Spleen (tissue), 7 donors: ENCODE results near the gene ZC3H12D.
A peak's percentile ranks its signal among the peaks of the same experiment; 100 is the strongest.

Experiments used
- CTCF ChIP-seq, 11 experiments: fragments of 200-600 bp in 7 of 11; fragments of 450-650 bp in 4 of 11; sonication (generic) in 4 of 11; IDR thresholded peaks in 8 of 11; conservative IDR thresholded peaks in 3 of 11; 1 replicate in 7 of 11; 2 replicates in 4 of 11; pipeline versions ENCODE4 v1.4.0 to v1.8.0; 2016 to 2021; ENCODE audit warnings: antibody characterized with exemption in 11 of 11, inconsistent platforms in 4 of 11, mild to moderate bottlenecking in 1 of 11
- POLR2AphosphoS5 ChIP-seq, 3 donors: sonication (generic); formaldehyde crosslinking; IDR thresholded peaks; one replicate each; pipeline ENCODE4 v1.5.1; 2017; ENCODE audit warnings: antibody characterized with exemption in 3 of 3
- donor health status: DM: no; HTN: no; CAD: no; lungs with moderate emphysema.
- donor health status: DM: no; HTN: no; CAD: no.
- donor health status: DM: no; HTN: no; CAD: no.

DNA sequence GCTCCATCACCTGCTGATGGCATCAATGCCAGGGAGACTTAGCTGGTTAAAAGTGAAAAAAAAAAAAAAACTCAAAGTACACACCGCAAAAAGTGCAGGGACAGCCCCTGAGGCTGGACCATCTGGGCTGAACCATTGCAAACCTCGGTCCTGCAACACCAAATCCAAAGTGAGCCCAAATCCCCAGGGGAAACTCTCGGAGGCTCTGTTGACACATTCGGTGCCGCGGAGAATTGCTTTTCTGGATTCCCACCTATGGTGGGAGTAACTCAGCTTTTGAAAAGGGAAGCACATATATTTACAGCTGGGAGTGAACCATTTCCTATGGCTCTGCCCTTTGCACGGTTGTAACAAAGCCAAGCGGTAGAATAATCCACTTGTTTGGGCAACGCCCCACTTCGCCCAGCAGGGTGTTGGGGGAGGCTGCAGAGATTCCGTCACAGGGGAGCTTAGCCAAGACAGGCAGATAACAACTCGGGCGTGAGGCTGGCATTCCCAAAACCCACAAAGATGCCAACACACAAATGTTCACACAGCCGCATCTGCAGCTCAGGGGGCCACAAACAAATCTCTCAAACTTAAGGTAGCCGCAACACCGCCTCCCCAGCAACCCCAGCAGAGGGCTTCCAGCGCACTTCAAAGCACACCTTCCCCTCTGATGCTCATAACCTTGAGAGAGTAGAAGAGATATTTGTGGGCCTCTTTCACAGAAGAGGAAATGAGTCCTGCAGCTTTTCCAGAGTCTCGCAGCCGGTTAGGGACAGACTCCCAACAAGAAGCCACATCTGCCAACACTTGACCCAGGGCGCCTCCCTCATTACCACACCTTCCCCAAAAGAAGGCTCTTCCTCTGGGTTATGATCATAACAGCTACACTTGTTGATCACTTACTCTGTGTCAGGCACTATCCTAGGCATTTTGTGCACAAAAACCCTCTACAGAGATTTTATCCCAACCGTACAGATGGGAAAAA is 11.4 kb downstream of the ZC3H12D start:
- peak in 7 of 11 experiments; percentile 6 to 30 (median 24) for TF ChIP-seq CTCF (IDR thresholded peaks at IDR 0.05 in 8 of 11, conservative IDR thresholded peaks at IDR 0.05 in 3 of 11)
- TF ChIP-seq POLR2AphosphoS5 (IDR thresholded peaks at IDR 0.05) = peak in 1 of 3 donors; percentile 20
